Fibroblast of the aortic adventitia (primary cell): ENCODE results near the gene ABCG1. TPM values are rescaled to one million over a fixed set of nuclear protein-coding genes. Genes with fewer than 3 reads are reported as not detected.
A peak's percentile ranks its signal among the peaks of the same experiment; 100 is the strongest.

Source experiments
- DNase-seq: peaks from one replicate; pipeline ENCODE4 v3.0.0-alpha.2; 2010; ENCODE audit warnings: low read depth
- H3K4me3 ChIP-seq: 2 replicates; pipeline ENCODE4 v1.5.1; 2011; ENCODE audit warnings: low read depth, mild to moderate bottlenecking, control low read depth, low read length, moderate library complexity
- total RNA-seq: library from RNA; depleted of rRNA; stranded (reverse); fragments of >200 nt; gene quantifications from 2 replicates; pipeline ENCODE4 v1.2.3, GENCODE V29; 2012; ENCODE audit warnings: low replicate concordance
- TF ChIP-seq, protein P1 (sequence below): IDR thresholded peaks from 2 replicates; pipeline ENCODE4 v1.5.1; 2011; ENCODE audit warnings: mild to moderate bottlenecking, low read length, control low read depth, inconsistent platforms; ENCODE audit not compliant: insufficient read depth

The ABCG1 gene
- total RNA-seq, 1 donor: 0.09 TPM

DNA sequence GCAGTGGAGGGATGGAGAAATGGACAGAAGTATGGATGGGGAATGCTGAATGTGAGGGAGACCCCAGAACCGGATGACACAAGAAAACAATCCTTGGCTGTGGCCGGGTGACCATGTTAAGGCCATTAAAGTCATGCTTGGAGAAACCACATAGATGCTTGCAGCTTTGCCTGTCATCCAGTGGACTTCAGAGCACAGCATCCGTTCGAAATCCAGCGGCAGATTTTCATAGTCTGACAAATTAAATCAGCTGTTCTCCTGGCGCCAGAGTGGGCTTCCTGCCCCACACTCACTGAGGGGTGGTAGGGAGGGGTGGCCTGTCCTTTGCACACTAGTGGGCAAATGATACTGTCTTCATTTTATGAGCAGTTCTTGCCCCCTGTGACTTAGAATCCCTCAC lies 35.1 kb downstream of the ABCG1 start:
- no peak for DNase-seq
- TF ChIP-seq, protein P1, sequence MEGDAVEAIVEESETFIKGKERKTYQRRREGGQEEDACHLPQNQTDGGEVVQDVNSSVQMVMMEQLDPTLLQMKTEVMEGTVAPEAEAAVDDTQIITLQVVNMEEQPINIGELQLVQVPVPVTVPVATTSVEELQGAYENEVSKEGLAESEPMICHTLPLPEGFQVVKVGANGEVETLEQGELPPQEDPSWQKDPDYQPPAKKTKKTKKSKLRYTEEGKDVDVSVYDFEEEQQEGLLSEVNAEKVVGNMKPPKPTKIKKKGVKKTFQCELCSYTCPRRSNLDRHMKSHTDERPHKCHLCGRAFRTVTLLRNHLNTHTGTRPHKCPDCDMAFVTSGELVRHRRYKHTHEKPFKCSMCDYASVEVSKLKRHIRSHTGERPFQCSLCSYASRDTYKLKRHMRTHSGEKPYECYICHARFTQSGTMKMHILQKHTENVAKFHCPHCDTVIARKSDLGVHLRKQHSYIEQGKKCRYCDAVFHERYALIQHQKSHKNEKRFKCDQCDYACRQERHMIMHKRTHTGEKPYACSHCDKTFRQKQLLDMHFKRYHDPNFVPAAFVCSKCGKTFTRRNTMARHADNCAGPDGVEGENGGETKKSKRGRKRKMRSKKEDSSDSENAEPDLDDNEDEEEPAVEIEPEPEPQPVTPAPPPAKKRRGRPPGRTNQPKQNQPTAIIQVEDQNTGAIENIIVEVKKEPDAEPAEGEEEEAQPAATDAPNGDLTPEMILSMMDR: no peak
- H3K4me3 ChIP-seq: no peak overlapping the region

DNA sequence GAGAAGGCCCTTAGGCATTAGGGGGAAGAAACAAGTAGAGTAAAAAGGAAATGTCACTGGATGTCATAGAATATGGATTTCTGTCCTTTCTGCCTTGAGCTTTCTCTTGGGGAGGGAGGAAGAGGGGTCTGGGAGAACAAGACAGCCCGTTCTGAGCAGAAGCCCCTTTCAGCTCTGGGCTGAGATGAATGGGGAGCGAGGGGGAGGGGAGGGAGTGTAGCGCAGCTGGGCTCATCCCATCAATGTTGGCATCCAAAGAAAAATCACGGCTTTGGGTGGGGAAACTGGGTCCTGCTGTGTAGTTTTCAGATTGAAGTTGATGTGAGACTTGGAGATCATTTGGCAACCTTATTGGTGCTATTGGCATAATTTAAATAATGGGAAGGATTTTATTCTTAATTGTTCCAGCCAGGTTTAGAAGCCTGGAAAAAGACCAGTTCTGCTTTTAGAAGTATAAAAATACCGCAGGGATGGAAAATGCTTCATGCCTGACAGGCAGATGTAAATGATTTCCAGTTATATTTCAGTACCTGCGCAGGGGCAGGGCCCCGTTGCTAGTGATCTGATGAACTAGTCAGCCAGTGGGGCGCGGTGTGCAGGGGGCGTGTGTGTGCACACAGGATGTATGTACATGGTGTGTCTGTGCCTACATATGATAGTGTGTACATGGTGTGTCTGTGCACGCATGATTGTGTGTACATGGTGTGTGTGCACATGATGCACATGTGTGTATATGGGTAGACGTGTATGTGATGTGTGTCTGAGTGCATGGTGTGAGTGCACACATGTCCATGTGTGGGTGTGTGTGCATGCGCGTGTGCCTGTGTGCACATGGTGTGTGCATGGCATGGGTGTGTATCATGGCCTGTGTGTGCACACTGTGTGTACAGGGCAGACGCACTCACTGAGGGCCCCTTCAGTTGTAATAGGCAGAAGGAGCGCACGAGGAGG lies 36.0 kb downstream of the ABCG1 start:
- TF ChIP-seq, protein P1: no peak
- no peak overlapping the region for H3K4me3 ChIP-seq
- no peak for DNase-seq

DNA sequence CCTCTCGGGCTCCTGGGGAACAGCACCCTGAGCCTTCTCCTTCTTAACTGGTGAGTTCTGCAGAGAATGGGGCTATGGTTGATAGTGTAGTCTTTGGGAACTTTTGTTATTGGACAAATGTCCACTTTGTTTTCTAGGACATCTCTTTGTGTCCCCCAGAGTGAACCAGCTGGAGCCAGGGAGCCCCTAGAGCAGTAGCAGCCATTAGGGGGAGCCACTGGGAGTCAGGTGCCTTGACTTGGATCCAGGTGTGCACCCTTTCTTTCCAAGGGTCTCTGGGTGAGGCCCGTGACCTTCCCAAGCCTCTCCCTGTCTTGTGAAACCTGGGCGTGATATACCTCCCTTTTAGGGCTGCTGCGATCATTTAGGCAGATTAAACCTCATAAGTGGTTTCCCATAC lies 36.9 kb downstream of the ABCG1 start:
- no peak overlapping the region for H3K4me3 ChIP-seq
- TF ChIP-seq, protein P1: no peak
- DNase-seq: no peak

GRCh38 chr21:42256316-42256715 lies 37.4 kb downstream of the ABCG1 start:
- no peak for DNase-seq
- TF ChIP-seq, protein P1: no peak
- no peak overlapping the region for H3K4me3 ChIP-seq

DNA sequence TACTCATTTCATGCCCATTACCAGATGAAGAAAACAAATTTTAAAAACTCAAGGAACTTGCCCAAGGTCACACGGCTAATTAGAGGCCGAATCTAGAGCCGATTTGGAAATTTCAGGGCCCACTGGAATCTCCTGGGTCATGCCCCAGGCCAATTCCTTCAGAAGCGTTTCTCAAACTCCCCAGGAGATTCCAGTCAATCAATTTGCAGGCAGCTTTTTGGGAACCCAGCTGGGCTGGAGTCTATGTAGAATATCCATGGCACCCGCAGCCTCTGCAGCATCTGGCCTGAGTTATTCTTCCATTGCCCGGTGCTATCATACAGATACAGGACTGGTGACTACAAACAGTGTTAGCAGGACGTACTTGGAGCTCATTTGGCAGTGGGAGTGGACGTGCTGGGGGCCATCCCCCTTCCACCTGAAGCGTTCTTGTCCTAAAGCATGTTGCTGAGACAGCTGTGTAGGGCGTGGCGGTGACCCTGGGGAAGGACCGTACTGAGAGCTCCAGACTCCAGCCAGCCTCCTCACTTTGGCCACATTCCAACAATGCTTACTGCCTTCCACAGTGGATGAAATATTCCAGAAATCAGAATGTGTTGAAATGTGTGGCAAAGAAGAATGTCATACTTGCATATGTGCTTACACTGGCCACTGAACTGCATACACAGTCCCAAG lies 38.3 kb downstream of the ABCG1 start:
- DNase-seq: peak; percentile 19

DNA sequence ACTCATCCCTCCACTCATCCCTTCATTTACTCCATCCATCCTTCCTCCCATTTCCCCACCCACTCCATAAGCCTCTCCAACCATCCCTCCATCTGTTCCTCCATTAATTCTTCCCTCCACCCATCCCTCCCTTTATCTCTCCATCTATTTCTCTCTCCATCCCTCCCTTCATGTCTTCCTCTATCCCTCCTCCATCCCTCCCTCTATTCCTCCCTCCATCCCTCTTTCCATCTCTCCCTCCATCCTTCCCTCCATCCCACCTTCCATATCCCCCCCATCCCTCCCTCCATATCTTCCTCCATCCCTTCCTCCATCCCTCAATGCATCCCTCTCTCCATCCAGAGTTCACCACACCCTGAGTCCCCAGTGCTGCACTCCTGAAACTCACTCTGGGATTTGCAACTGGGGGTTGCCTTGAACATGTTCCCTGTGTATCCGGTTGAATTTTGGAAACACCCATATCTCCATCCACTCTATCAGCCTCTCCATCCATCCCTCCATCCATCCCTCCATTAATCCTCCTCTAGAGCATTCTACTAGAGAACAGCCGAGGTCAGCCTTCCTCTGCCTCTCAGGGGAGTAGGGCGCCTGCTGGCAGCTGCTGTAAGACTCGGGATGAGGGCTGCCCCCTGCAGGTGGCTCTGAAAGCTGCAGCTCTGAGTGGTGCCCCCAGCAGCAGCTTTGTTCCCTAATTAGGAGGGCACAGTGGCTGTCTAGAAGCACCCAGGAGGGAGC lies 39.4 kb downstream of the ABCG1 start:
- DNase-seq: peak; percentile 51

More for the DNA sequence above, 38.3 kb downstream of the ABCG1 start:
- no peak overlapping the region for H3K4me3 ChIP-seq
- TF ChIP-seq, protein P1: no peak

More for the DNA sequence above, 39.4 kb downstream of the ABCG1 start:
- H3K4me3 ChIP-seq: no peak overlapping the region
- TF ChIP-seq, protein P1: peak; percentile 79
